Measurements from ENCODE around the gene PPFIBP2.
"Not testable (repeated sequence)": the region's sequence is repeated elsewhere in the genome, so short reads cannot be mapped to it uniquely, and the experiment has no call there.

Gene PPFIBP2

GRCh38 chr11:7500251-7500650 is 13.5 kb upstream of the PPFIBP2 start:
- no peak for DNase-seq

- no peak for DNase-seq
These were observed 12.5 kb upstream of the PPFIBP2 start for GRCh38 chr11:7501251-7501650.

DNA sequence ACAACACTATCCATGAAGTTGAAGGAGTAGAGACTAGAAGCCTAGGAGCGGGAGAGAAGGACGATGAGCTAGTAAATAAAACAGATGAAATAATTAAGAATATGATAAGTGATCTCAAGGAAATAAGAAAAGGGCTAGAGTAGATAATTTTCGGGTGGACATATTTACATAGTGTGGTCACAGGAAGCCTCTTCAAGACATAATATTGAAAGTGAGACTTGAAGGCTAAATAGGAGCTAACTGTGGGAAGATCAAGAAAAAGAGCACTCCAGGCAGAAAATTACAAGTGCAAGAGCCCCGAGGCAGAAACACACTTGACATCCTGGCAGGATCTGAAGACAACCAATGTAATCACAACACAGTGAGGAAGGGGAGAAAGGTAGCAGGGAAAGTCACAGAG is 11.9 kb upstream of the PPFIBP2 start:
- DNase-seq = no peak

DNA sequence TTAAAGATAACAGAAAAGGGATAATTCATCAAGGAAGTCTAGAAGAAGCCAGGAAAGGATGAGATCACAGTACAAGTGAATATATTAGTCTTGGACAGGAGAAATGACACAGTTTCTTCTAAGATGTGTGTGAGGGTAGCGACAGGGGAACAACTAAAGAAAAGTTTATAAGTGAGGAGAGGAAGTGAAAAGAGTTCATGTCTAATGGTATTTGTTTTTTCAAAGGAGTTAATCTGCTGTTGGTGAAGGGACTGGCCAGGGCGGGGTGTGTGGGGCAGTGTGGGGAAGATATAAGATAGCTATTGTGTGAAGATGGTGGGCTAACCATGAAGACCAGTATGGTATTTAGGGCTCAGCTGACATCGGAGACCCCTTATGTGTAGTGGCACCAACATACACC is 7.6 kb upstream of the PPFIBP2 start:
- no peak for DNase-seq

GRCh38 chr11:7508087-7508486 is 5.7 kb upstream of the PPFIBP2 start:
- no peak for DNase-seq

DNA sequence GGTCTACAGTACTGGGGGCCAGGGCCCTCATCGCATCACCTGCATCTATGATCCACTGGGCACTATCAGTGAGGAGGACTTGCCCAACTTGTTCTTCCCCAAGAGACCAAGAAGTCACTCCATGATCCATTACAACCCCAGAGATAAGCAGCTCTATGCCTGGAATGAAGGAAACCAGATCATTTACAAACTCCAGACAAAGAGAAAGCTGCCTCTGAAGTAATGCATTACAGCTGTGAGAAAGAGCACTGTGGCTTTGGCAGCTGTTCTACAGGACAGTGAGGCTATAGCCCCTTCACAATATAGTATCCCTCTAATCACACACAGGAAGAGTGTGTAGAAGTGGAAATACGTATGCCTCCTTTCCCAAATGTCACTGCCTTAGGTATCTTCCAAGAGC is 3.8 kb upstream of the PPFIBP2 start:
- DNase-seq = no peak

DNA sequence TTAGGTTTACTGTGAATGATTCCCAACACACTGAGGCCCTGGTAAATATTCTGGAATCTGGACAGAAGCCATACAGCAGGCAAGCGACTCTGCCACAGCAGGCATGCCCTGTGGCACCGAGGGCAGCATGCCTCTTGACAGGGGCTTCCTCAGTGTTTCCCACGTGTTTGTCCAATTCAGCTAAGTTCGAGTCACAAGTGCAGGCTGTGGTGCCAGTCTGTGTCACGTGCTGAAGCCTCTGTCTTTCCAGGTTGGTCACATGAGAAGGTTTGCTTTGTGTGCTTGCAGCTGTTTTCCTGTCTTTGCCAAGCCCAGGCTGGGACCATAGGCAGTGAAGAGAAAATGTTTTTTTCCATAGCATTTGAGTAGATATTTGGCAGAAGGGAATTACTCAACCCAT is 2.4 kb upstream of the PPFIBP2 start:
- no peak for DNase-seq

- DNase-seq = peak; percentile 1
These were observed 1.1 kb upstream of the PPFIBP2 start for GRCh38 chr11:7512525-7513233.

GRCh38 chr11:7514099-7514591 is 346 bp downstream of the PPFIBP2 start:
- no peak for DNase-seq

DNA sequence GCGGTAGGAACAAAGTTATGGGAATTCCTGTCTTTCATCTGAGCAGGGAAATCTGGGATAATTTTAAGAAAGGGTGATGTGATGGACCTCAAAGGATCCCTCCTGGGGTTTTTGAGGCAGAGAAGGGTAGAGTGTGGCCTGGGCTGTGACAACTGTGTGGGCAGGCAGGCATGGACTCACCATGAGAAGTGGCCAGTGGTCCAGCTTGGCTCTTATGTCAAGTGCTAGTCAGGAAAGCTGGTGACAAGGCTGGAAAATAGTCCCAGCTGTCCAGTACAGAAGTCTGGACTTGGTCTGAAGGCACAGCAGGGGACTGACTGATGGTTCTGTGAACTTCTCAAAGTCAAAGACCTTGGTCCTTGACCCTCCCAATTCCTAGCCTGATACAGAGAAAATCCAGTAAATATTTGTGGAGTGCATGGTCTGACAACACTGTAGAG is 1.7 kb downstream of the PPFIBP2 start:
- DNase-seq = no peak

- no peak for DNase-seq
These were observed 2.7 kb downstream of the PPFIBP2 start for GRCh38 chr11:7516475-7516874.

DNA sequence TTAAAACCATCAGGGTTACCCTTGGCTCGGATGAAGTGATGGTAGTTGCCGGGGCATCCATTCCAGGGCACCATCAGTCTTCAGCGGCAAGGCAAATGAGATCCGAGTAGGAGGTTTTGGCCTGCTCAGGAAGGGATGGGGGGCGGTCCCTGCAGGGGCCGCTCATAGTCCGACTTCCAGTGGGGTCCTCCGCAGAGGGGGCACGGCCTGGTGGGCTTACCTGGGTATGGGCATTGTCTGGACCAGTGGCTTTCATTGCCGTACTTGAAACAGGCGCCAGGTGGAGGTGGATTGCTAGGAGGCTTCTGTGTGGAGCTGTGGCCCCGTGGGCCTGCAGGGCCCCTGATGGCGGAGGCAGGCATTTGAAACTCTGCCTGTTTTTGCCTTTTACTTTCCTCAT is 3.9 kb downstream of the PPFIBP2 start:
- not testable (repeated sequence) for DNase-seq

DNA sequence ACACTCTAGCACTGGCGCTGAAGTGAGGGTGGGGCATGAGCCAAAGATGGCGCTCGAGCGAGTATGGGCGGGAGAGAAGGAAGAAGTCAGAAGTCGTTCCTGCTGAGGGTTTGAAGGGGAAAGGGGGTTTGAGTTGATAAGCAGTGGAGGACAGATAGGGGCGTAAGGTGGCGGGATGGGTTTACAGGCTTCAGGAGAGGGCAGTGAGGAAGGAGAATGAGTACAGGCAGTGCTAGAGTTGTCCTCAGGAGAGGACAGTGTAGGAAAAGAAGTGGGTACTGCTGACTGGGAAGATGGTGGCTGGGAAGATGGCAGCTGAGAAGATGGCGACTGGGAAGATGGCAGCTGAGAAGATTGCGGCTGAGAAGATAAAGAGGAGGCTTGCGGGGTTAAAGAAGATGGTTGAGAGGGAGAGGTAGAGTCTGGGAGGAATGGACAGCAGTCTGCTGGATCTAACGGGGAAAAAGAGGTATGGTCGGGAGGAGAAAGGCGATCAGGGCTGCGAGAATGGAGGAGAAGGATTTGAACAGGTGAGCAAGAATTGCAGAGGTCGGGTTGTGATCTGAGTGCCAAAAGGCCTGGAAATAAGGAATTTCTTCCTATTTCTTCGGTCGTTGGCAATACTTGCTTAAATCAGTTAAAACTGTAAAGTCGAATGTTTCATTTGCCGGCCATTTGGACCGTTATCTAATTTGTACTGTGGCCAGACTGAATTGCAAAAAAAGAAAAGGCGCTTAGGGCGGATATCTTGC is 5.2 kb downstream of the PPFIBP2 start:
- DNase-seq = no peak

DNA sequence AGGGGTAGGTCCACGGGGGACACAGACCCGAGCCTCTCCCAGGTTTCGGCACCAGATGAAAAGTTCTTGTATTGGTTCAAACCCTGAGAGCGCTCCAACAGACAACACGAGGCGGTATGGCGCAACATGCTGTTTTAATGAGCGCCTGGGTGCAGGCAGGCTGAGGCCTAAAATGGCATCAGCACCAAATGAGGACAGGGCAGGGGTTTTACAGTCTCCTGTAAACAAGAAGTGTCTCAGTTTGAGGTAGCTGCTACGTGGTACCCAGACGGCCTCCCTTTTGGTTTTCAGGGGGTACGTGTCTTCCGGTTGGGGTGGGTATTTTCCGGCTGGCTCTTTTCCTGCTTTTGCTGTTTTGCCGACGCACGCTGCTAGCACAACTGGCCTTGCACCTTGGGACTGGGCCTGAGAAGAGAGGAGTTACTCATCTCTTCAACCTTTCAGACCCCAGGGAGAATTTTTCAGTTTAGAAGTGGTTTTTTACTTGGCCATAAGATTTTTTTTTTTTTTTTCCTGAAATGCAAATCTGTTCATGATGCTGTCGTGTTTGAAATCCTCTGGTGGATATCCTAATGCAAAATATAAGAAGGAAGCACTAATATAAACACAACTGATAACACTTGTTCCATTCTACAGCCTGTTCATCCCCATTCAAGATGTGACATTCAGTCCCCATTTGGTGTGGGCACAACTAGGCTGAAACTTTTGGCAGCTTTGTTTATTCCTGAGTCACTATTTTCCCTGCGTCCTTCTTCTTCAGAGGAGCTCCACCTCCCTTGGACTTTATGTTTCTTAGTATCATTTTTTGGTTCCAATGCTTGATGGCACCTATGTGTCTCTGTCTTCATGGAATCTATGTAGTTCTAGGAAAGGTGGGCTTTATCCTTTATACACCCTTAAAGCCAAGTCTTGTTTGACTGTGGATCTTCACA is 6.5 kb downstream of the PPFIBP2 start:
- DNase-seq = no peak

- DNase-seq = no peak
These were observed 7.2 kb downstream of the PPFIBP2 start for GRCh38 chr11:7520981-7521487.

DNA sequence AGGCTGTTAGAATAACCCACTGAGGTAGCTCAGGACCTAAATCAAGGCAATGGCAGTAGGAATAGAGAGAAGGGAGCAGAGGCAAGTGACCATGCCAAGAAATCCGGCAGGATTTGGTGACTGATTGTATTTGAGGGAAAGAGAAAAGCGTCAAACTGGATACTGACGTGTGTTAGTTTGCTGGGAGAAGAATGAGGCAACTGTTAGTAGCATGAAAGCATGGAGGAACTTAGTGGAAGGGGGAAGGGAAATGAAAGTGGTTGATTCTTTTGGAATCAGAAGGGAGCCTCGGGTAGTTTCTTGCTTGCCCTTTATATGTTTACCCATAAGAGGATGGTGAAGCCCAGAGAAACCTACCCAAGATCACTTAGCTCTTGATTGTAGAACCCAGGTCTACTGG is 8.3 kb downstream of the PPFIBP2 start:
- no peak for DNase-seq

DNA sequence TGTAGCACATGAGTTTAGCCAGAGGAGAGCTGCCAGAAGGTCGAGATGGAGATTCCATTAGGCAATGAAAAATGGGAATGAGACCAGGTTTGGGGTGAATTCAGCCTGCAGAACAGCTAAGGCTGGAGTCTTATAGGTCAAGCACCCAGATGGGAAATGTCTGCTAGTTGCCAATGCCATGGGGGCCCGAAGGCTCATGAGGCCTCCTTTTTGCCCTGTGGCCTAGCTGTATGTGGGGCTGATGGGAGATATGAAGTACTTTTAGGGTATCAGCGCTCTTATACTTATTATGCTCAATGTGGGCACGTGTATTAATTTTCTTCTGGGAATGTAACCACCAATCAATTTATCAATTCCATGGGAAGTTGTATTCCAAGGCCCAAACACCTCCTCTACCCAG is 8.7 kb downstream of the PPFIBP2 start:
- DNase-seq = no peak

DNA sequence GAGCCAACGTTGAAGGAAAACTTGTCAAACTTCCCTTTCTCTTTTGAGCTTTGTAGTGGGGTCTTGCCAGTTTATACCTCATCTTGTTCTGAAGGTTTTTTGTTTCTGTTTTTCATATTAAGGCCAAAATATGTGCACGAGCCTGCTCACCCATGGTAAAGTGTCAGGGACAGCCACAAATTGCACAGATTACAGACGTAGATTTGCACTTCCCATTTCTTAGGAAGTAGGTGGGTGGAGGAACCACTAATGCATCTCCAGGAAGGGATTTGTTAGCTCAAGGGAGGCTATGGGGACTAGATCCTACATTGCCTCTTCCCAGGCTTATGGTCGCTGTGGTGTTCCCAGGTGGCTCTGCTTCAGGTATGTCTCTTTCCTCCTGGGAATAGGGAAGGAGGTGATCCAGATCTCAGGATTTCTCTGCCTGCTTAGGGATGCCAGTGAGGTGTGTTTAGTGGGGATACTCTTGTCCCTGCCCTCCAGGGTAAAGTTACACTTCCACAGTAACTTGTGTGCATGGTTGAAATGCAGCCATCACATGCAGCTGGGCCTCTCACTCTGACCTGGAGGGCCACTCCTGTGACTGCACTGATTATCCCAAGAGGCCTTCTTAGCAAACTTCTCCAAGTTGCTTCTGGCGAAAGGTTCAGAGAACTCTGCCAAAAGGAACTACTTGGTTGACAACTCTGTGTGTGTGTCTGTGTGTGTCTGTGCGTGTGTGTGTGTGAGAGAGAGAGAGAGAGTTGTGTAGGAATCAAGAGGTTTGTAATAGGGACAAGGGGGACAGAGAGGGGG is 9.8 kb downstream of the PPFIBP2 start:
- DNase-seq = no peak

DNA sequence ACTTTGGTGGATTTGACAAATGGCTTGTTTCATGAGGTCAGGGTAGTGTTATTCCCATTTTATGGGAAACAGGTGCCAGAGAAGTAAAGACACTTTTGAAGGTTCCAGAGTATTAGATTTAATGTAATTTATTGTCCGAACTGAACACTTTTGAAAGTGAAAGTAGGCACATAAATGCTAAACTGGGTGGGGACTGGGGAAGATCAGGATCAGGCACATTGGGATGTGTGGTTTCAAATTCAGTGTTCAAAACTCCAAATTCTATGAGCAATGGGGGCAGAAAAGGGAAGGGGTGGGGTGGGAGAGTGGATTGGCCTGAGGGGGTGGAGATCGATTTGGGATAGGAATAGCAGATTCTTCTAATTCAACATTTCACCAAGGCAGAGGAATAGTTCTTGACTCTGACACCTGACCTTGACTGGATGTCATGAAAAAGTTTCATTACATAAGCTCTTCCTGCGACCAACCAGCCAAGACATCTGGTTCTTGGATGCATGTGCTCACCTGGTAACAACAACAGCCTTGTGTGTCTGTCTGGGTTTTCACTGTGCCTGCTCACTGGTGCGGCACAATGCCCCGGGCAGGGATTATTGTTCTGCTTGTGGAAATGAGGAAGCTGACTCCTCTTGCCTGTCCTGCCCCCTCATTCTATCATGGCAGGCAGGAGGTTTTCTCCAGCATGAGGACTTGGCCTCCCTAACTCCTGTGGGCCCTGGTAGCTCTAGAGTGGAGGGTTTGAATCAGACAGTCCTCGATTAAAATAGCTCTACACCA is 10.8 kb downstream of the PPFIBP2 start:
- no peak for DNase-seq

- DNase-seq = no peak
These were observed 11.6 kb downstream of the PPFIBP2 start for GRCh38 chr11:7525424-7525823.

- DNase-seq = no peak
These were observed 13.2 kb downstream of the PPFIBP2 start for GRCh38 chr11:7527029-7527428.
